Stimulated activated CD4-positive, alpha-beta T cell treated with anti-CD3 and anti-CD28 coated beads, Interleukin-4, amount 100 ng/mL, for 24 hours (primary cell): Measurements from ENCODE around the gene DNMT3A.

Experiments used
- DNase-seq: peaks from one replicate; pipeline ENCODE4 v3.0.0-alpha.2; 2020

Gene DNMT3A

GRCh38 chr2:25254961-25255360, 86.8 kb downstream of the DNMT3A start:
- no peak for DNase-seq

DNA sequence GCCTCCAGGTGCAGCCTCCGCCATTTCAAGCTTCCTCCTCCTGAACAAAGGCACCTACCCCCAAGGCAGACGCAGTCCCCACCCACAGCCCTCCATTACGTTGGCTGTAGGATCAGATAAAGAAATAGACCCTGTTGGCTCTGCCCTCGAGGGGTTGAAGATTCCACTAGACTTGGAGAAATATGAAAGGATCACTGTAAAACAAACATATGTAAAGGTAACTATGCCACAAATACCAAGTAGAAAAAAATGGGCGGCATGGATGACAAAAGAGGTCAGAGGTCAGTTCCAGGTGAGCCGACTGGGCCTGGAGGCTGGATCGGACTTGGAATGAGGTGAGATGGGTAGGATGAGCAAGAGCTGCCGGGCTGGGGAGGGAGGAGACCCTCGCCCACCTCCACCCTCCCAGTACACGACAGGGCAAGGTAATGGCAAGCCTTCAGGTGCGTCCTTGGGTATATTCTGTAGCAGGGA, 88.5 kb downstream of the DNMT3A start:
- DNase-seq, result no peak

DNA sequence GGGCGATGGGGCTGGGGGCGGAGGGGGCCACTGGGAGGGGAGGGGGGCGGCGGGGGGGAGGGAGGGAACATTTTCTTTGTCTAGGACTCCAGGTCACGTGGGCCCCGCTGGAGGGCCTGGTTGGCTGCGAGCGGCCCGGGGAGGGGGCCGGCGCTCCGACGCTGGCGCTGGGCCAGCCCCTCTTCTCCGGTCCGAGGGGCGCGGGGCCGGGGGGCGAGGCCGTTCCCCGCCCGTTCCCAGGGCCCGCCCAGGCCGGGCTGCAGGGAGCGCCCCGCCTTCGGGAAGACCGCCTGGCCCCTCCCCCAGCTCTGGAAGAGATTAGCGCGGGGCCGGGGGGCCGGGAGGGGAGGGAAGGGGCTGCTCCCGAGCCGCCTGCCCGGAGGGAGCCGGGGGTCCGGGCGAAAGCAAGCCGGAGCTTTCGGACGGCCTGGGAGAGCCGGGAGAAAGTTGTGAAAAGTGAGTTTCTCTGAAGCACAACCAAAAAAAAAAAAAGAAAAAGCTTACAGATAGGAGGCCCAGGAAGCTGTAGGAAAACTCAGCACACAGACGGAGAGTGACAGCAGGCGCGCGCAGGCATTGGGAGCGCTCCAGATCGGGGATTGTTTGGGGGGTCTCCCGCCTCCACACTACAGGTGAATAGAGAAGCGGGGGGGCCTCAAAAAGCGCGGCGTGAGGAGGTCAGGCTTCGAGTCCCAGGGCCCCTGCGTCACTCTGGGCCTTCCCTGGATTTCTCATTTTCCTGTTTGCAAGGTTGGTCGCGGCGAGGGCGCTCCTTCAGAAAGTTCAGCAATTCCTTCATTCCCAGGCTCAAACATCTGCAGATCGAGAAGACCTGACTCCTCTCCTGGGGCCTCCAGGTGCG, 89.2 kb downstream of the DNMT3A start:
- peak; percentile 56 for DNase-seq

DNA sequence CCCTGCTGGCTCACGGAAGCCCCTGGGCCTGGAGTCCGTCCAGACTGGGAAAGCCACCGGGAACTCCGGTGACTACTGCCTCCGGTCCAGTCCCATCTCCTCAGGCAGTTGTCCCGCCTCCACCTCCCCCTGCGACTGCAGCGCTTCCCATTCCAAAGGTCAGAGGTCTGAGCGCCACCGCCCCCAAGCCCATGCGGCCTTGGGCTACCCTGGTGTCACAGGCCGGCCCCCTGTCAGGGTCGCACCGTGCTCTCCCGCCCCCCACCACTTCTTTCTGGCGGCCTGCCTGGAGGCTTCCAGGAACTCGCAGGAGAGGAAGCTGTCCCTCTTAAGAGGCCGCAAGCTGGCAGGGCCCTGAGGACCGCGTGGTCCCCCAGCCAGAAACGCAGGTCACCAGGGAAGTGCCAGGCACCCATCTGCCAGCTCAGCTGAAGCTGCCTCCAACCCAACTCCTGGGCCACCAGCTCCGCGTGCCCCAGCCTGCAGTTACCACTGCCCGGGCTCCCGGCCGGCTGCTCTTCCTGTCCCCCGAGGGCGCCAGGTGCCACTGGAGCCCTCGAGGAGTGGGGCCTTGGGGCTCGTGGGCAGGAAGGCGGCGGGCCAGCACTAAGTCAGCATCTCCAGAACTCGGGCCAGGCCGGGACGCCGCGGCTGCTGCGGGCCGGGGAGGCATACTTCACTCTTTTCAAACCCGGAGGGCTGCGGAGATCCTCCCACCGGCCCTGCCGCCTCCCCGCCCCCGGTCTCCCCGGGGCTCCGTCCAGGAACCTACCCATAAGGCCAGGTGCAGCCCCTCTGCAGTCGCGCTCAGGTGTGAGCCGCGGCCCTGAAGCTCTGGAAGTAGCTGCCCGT, 90.1 kb downstream of the DNMT3A start:
- peak; percentile 34 for DNase-seq

- peak; percentile 19 for DNase-seq
These were observed 90.7 kb downstream of the DNMT3A start for GRCh38 chr2:25251071-25251421.

DNA sequence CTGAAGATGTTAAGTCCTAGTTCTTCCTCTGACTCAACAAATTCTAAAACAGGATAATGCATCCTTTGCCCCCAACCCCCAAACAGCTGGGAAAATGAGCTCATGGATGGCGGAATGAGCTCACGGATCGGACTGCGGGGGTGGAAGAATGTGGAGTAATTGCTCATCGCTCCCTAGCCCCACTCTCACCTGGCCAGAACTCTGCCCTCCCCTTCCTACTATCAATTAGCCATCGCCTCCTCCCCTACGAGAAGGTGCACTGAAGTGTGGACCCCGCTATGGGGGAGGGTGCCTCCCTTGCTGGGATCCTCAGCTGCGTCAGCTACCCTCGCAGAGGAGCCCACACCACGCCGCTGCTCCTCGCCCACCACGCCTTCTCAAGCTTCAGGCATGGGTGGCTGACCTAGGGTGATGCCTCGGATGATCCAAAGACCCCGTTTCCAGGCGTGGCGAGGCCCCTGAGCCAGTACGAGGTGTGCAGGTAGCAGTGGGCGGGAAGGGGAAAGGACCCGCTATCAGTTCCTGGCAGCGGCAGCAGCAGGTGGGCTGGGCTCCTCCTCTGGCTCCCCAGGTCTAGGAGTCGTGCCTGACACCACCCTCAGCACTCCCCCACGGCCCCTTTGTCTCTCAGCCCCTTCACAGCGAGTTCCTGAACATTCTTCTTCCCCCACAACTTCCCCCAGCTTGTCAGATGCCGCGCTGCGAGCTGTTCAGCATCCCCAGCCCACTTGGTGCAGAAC, 91.2 kb downstream of the DNMT3A start:
- peak; percentile 36 for DNase-seq

DNA sequence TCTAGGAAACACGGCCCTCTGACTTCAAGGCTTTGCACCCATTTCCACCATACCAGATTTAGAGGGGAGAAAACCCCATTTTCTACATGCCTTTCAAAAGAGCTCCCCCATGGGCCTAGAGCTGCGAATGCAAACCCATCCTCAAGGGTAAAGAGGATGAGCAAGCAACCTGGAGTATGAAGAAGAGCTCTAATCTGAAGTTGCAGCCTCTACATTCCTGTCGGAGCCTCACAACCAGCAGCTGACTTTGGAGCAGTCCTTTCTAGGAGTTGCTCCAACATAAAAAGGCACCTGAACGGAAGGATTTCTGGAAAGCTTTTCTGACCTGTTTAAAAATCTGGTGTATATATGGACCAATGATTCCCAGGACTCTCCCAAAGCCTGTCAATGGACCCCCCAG, 91.9 kb downstream of the DNMT3A start:
- no peak for DNase-seq

DNA sequence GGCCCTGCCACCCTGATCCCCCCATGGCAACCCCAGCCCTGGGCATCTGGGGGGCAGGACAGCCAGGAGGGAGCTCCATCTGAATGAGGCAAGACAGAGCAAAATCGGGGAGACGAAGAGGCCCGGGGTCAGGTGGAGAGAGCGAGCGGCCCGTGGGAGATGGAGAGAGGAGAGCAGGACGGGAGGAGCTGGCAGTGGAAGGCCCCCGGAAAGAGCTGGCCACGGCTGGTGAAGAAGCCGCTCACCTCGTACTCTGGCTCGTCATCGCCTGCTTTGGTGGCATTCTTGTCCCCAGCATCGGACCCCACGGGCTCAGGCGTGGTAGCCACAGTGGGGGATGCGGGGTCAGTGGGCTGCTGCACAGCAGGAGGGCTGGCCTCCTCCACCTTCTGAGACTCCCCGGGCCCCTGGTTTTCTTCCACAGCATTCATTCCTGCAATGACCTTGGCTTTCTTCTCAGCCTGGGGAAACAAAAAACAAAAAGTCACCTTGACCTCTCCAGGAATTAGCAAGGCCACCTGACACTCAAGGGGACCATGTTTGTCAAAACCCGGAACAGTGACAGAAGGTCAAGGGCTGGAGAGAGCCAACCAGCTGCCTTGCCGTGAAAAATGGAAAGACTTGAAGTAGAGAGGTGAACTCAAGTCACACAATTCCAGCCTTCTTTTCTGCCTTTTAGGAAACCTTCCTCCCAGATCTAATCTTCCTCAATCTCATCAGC, 93.8 kb downstream of the DNMT3A start:
- no peak for DNase-seq

GRCh38 chr2:25246558-25247290, 95.0 kb downstream of the DNMT3A start:
- DNase-seq, result no peak

GRCh38 chr2:25246001-25246400, 95.7 kb downstream of the DNMT3A start:
- no peak for DNase-seq

DNA sequence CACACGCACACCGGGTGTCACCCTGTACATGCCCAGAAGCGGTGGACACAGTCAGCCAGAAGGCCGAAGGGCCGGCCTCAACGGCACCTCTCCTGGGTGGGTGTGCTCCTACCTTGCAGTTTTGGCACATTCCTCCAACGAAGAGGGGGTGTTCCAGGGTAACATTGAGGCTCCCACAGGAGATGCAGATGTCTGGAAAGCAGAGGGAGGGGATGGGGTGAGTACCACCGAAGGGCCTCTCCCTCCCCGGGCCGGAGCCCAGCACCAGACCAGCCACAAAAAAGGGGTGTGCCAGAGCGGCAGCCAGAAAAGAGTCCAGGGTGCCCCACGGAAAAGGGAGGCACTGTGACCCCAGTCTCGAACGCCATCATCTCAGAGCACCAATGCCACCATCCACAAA, 96.6 kb downstream of the DNMT3A start:
- DNase-seq, result no peak

DNA sequence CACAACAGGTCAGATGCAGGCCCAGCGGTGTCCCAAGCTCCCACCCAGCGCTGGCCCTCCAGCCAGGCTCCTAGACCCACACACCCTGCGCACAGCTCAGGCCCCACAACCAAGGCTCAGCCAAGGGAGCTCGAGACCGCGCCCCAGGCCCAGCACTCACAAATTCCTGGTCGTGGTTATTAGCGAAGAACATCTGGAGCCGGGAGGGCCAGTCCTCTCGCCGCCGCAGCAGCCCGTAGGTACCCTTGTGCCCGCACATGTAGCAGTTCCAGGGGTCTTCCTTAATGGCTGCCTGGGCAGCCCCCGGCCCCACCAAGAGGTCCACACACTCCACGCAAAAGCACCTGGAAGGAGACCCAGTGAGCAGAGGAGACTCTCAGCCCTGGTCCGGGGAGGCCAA, 97.7 kb downstream of the DNMT3A start:
- DNase-seq, result no peak

DNA sequence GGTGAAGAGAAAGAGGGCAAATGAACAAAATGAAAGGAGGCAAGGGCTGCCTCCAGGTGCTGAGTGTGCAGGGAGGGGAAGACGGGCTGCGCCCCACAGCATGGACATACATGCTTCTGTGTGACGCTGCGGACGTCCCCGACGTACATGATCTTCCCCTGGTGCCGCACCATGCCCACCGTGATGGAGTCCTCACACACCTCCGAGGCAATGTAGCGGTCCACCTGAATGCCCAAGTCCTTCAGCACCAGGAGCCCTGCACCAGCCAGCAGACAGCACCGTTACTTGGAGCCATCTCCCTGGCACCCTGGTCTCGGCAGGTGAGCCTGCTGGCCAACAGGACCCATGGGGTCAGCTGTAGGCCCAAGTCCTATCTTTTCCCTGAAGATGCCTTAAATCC, 100.3 kb downstream of the DNMT3A start:
- no peak for DNase-seq

GRCh38 chr2:25240636-25241035, 101.1 kb downstream of the DNMT3A start:
- no peak for DNase-seq

GRCh38 chr2:25238920-25239319, 102.8 kb downstream of the DNMT3A start:
- DNase-seq, result no peak

DNA sequence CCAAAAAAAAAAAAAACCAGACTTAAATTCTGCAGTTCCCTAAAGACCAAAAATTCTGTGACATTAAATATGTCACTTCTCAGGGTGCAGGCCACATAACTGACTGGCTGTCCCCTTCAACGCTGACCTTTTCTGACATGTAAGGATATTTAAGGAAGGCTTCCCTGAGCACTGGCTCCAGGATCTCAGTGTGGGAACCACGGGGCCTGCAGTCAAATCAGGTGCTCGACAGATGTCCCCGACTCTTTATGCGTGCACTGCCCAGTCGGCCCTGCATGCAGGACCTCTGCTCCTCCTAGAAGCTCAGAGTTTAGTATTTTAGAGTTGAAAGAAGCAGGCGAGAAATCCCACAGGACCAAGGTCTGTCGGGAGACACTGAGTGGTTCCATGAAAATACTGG, 104.0 kb downstream of the DNMT3A start:
- DNase-seq, result no peak

GRCh38 chr2:25236736-25237135, 105.0 kb downstream of the DNMT3A start:
- DNase-seq, result no peak

- DNase-seq, result no peak
These were observed 107.0 kb downstream of the DNMT3A start for GRCh38 chr2:25234738-25235137.

- DNase-seq, result no peak
These were observed 107.7 kb downstream of the DNMT3A start for GRCh38 chr2:25233916-25234605.

GRCh38 chr2:25232248-25232825, 109.4 kb downstream of the DNMT3A start:
- DNase-seq, result no peak

GRCh38 chr2:25230948-25231311, 110.8 kb downstream of the DNMT3A start:
- DNase-seq, result no peak
